Erythroblast (primary cell): Measurements from ENCODE around the gene ZNF263.

ENCODE experiments used
- DNase-seq, 2 experiments: peaks; one replicate each; lab custom pipeline; 2025; lab: John Stamatoyannopoulos, UW
- GATA1 ChIP-seq: IDR thresholded peaks from 2 replicates; pipeline ENCODE4 v1.6.1; 2011; ENCODE audit warnings: low read depth, mild to moderate bottlenecking, control low read depth, low read length, moderate library complexity
- POLR2A ChIP-seq: IDR thresholded peaks from 2 replicates; pipeline ENCODE4 v1.6.1; 2011; ENCODE audit warnings: mild to moderate bottlenecking, low read length

Gene ZNF263

DNA sequence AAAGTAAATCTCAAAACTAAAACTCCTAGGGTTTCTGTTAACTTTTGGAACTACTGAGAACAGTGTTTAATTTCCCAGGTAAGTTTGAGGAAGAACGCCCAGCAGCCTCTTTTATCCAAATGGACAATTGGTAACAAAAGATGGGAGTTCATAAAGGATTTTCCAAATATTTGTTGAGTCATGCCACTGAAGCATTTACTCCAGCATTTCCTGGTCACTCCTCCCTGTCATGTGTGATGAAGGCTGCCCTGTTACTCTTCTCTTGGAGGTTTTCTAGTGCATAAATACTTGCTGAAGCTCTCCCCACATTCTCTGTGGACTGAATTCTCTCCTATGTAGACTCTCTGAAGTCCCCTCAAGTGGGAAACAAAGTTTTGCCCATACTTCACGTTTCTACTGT is 38.5 kb downstream of the ZNF263 start:
- no peak for TF ChIP-seq POLR2A
- no peak for TF ChIP-seq GATA1
- no peak for DNase-seq

GRCh38 chr16:3327514-3327913 is 44.2 kb downstream of the ZNF263 start:
- no peak for DNase-seq
- TF ChIP-seq POLR2A (no peak), GATA1 (no peak)

DNA sequence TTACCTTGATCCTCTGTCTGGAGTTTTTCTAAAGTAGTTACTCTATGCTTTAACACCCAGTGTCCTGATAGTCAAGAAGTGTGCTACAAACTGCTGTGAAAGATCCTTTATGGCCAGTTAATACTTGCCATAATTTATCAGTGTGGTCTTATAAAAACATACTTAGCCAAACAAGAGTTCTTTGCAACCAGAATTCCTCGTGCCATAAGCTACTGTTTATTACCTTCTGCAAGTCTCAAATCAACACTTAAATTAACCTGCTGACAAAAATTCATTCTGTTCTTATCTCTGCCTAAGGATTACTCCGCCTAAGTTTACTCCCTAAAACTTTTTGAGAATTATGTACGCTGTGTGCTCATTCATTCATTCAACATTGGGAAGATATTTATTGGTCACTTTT is 44.8 kb downstream of the ZNF263 start:
- TF ChIP-seq GATA1 (no peak), POLR2A (no peak)
- DNase-seq = no peak

- TF ChIP-seq GATA1 (no peak), POLR2A (no peak)
- no peak for DNase-seq
Measured at GRCh38 chr16:3328643-3329042, 45.4 kb downstream of the ZNF263 start.
